COLO668 (cell line): Measurements from ENCODE around the gene UBE2G1.
A peak's percentile ranks its signal among the peaks of the same experiment; 100 is the strongest.
"Not testable (repeated sequence)": the region's sequence is repeated elsewhere in the genome, so short reads cannot be mapped to it uniquely, and the experiment has no call there.

ENCODE experiments used
- DNase-seq: peaks from one replicate; lab custom pipeline; 2025; ENCODE audit not compliant: unreplicated experiment; lab: John Stamatoyannopoulos, UW

The UBE2G1 gene

GRCh38 chr17:4307179-4307930, 59.1 kb downstream of the UBE2G1 start:
- no peak for DNase-seq

- DNase-seq: no peak
These were observed 61.3 kb downstream of the UBE2G1 start for GRCh38 chr17:4305224-4305623.

- DNase-seq: peak; percentile 14
These were observed 62.0 kb downstream of the UBE2G1 start for GRCh38 chr17:4304417-4305027.

- DNase-seq: no peak
These were observed 65.4 kb downstream of the UBE2G1 start for GRCh38 chr17:4301066-4301465.

- DNase-seq: no peak
These were observed 69.1 kb downstream of the UBE2G1 start for GRCh38 chr17:4297351-4297750.

- DNase-seq: no peak
These were observed 70.8 kb downstream of the UBE2G1 start for GRCh38 chr17:4295686-4296085.

GRCh38 chr17:4293572-4293971, 72.9 kb downstream of the UBE2G1 start:
- no peak for DNase-seq

- no peak for DNase-seq
These were observed 78.8 kb downstream of the UBE2G1 start for GRCh38 chr17:4287710-4288109.

GRCh38 chr17:4276514-4276913, 90.0 kb downstream of the UBE2G1 start:
- DNase-seq: no peak

GRCh38 chr17:4272972-4273368, 93.5 kb downstream of the UBE2G1 start:
- no peak for DNase-seq

- no peak for DNase-seq
These were observed 94.1 kb downstream of the UBE2G1 start for GRCh38 chr17:4272213-4272971.

GRCh38 chr17:4270736-4271135, 95.7 kb downstream of the UBE2G1 start:
- no peak for DNase-seq

GRCh38 chr17:4269915-4270314, 96.6 kb downstream of the UBE2G1 start:
- DNase-seq: no peak

GRCh38 chr17:4267402-4267801, 99.1 kb downstream of the UBE2G1 start:
- DNase-seq: no peak

- DNase-seq: no peak
These were observed 99.9 kb downstream of the UBE2G1 start for GRCh38 chr17:4266550-4266949.

- peak; percentile 90 for DNase-seq
These were observed 102.9 kb downstream of the UBE2G1 start, which contains the start of gene ANKFY1 for GRCh38 chr17:4263282-4264215. TSS of gene ANKFY1 (minus strand) at chr17:4263979. CDS start at chr17:4263941, 38 bp downstream.

GRCh38 chr17:4262703-4263102, 103.8 kb downstream of the UBE2G1 start:
- no peak for DNase-seq

- DNase-seq: no peak
These were observed 105.0 kb downstream of the UBE2G1 start for GRCh38 chr17:4261452-4261851.

GRCh38 chr17:4258867-4259266, 107.6 kb downstream of the UBE2G1 start:
- DNase-seq: no peak

- DNase-seq: no peak
These were observed 109.5 kb downstream of the UBE2G1 start for GRCh38 chr17:4256952-4257351.

GRCh38 chr17:4255271-4255670, 111.2 kb downstream of the UBE2G1 start:
- DNase-seq: not testable (repeated sequence)
